Endothelial cell of umbilical vein (primary cell): ENCODE results near the gene MID1. TPM values are rescaled to one million over a fixed set of nuclear protein-coding genes. Genes with fewer than 3 reads are reported as not detected.
A peak's percentile ranks its signal among the peaks of the same experiment; 100 is the strongest.

Source experiments
- BruUV-seq: library from RNA; stranded (reverse); fragments of 400-500 nt; replicated peaks from 2 replicates; lab custom pipeline; 2021; lab: Mats Ljungman, UMichigan
- CTCF ChIA-PET: fragments of 300-600, 350-600 bp; sonication (Branson Sonifier 250); formaldehyde crosslinking; loops from one replicate; lab custom pipeline; 2021; ENCODE audit warnings: antibody characterized with exemption, inconsistent platforms; lab: Charles Lee
- POLR2A ChIA-PET: fragments of 300-600, 350-600 bp; sonication (Branson Sonifier 250); formaldehyde crosslinking; loops from one replicate; lab custom pipeline; 2021; ENCODE audit warnings: antibody characterized with exemption, inconsistent platforms; lab: Charles Lee
- DNase-seq: peaks from one replicate; pipeline ENCODE4 v3.0.0-alpha.2; 2011; ENCODE audit warnings: low read depth, low spot score
- FAIRE-seq: peaks from 2 replicates; lab custom pipeline; 2011; peaks lifted over from hg19 to GRCh38; lab: Jason Lieb, UNC
- H2AFZ ChIP-seq: 2 replicates; pipeline ENCODE4 v1.6.0; 2012; ENCODE audit warnings: low read depth, low read length, control low read depth, inconsistent platforms
- H3K27ac ChIP-seq: 2 replicates; pipeline ENCODE4 v1.5.1; 2011; ENCODE audit warnings: low read depth, mild to moderate bottlenecking, control low read depth, low read length, moderate library complexity; ENCODE audit not compliant: insufficient read depth
- H3K27me3 ChIP-seq, 2 experiments: 2 replicates each; pipeline versions ENCODE4 v1.6.0 to v1.6.1; 2011; ENCODE audit warnings: low read length in 2 of 2, mixed read lengths in 1 of 2; ENCODE audit not compliant: control insufficient read depth in 2 of 2, insufficient read depth in 2 of 2
- H3K36me3 ChIP-seq, 2 experiments: 2 replicates in 1 of 2; 3 replicates in 1 of 2; pipeline ENCODE4 v1.5.1; 2011; ENCODE audit warnings: low read length in 2 of 2, mild to moderate bottlenecking in 1 of 2, moderate library complexity in 1 of 2; ENCODE audit not compliant: control insufficient read depth in 2 of 2, insufficient read depth in 2 of 2; ENCODE audit errors: extremely low read depth in 1 of 2
- H3K4me1 ChIP-seq: 3 replicates; pipeline ENCODE4 v1.5.1; 2011; ENCODE audit warnings: mild to moderate bottlenecking, low read length; ENCODE audit not compliant: control insufficient read depth, insufficient read depth; ENCODE audit errors: extremely low read depth
- H3K4me2 ChIP-seq: 2 replicates; pipeline ENCODE4 v1.6.1; 2011; ENCODE audit warnings: low read length, control low read depth, mixed read lengths; ENCODE audit not compliant: insufficient read depth
- H3K4me3 ChIP-seq, 3 experiments: fragments of 200-600 bp in 1 of 3; sonication (generic), shearing (Covaris generic) in 1 of 3; replicated peaks in 1 of 3; 2 replicates each; pipeline ENCODE4 v1.5.1; 2011 to 2016; ENCODE audit warnings: control low read depth in 3 of 3, low read length in 3 of 3, mild to moderate bottlenecking in 2 of 3, inconsistent platforms in 1 of 3, low read depth in 1 of 3, moderate library complexity in 1 of 3; ENCODE audit not compliant: insufficient read depth in 1 of 3
- H3K79me2 ChIP-seq: 2 replicates; pipeline ENCODE4 v1.6.0; 2012; ENCODE audit warnings: low read length, inconsistent platforms; ENCODE audit not compliant: control insufficient read depth, insufficient read depth
- H3K9ac ChIP-seq: replicated peaks from 2 replicates; pipeline ENCODE3; 2011; ENCODE audit warnings: low read length, control low read depth; ENCODE audit not compliant: insufficient read depth; ENCODE audit errors: extremely low read depth
- H3K9me1 ChIP-seq: replicated peaks from 3 replicates; pipeline ENCODE4 v1.6.0; 2011; ENCODE audit warnings: mild to moderate bottlenecking, low read length; ENCODE audit not compliant: control insufficient read depth, insufficient read depth; ENCODE audit errors: extremely low read depth
- H3K9me3 ChIP-seq: replicated peaks from 2 replicates; pipeline ENCODE4 v1.5.1; 2012; ENCODE audit warnings: low read length, inconsistent platforms; ENCODE audit not compliant: control insufficient read depth, insufficient read depth
- H4K20me1 ChIP-seq: replicated peaks from 2 replicates; pipeline ENCODE3; 2011; ENCODE audit warnings: mild to moderate bottlenecking, low read length; ENCODE audit not compliant: control insufficient read depth, insufficient read depth; ENCODE audit errors: extremely low read depth
- FOS ChIP-seq: IDR thresholded peaks from 2 replicates; pipeline ENCODE4 v1.6.1; 2011; ENCODE audit warnings: mild to moderate bottlenecking, low read length, moderate library complexity, borderline replicate concordance; ENCODE audit not compliant: insufficient read depth
- GATA2 ChIP-seq: IDR thresholded peaks from 2 replicates; pipeline ENCODE4 v1.7.0; 2011; ENCODE audit warnings: low read depth, mild to moderate bottlenecking, moderate library complexity, mixed read lengths, low read length; ENCODE audit not compliant: insufficient read length, insufficient read depth
- JUN ChIP-seq: IDR thresholded peaks from 2 replicates; pipeline ENCODE4 v1.6.1; 2011; ENCODE audit warnings: borderline replicate concordance, low read depth; ENCODE audit not compliant: insufficient read length, insufficient read depth
- MAX ChIP-seq: IDR thresholded peaks from 2 replicates; pipeline ENCODE4 v1.6.1; 2011; ENCODE audit not compliant: insufficient read depth, insufficient read length
- POLR2AphosphoS5 ChIP-seq: IDR thresholded peaks from 2 replicates; pipeline ENCODE4 v1.6.1; 2012; ENCODE audit warnings: low read depth, mild to moderate bottlenecking, control low read depth, low read length, moderate library complexity; ENCODE audit not compliant: insufficient read depth
- dilution Hi-C: fragments of 300-500 bp; cut with MboI; formaldehyde crosslinking; loops from one replicate; pipeline ENCODE4 v1.15.0; 2019; ENCODE audit warnings: low sequenced_read_pairs; ENCODE audit not compliant: extremely low pct_ligation_motif_present
- intact Hi-C: fragments of 100-400 bp; cut with micrococcal nuclease; formaldehyde crosslinking; loops from one replicate; pipeline ENCODE4 v1.10.0; 2022
- polyA plus RNA-seq, 4 experiments: library from polyadenylated mRNA; depleted of rRNA in 3 of 4; stranded (reverse) in 3 of 4; unstranded in 1 of 4; fragments of >200 nt; gene quantifications; 2 replicates each; pipeline versions ENCODE4 v1.2.1 to v1.2.3, GENCODE V29; 2011 to 2012; ENCODE audit warnings: missing spikeins in 1 of 4
- total RNA-seq: library from RNA; stranded (reverse); gene quantifications from 2 replicates; pipeline ENCODE4 v1.2.3, GENCODE V29; 2021
- TF ChIP-seq, protein P1 (sequence below), 2 donors: IDR thresholded peaks; 1 replicate in 1 of 2; 2 replicates in 1 of 2; pipeline ENCODE4 v1.5.1; 2011; ENCODE audit warnings: low read length in 2 of 2, mild to moderate bottlenecking in 2 of 2, moderate library complexity in 2 of 2, control low read depth in 1 of 2, inconsistent platforms in 1 of 2, low read depth in 1 of 2; ENCODE audit not compliant: insufficient read depth in 1 of 2; ENCODE audit errors: extremely low read depth in 1 of 2

MID1 gene
- total and polyA plus RNA-seq, 2 donors (not counting 3 experiments of a cell fraction or from before 2014, with no cell fraction given): 21.3 to 29.8 TPM

DNA sequence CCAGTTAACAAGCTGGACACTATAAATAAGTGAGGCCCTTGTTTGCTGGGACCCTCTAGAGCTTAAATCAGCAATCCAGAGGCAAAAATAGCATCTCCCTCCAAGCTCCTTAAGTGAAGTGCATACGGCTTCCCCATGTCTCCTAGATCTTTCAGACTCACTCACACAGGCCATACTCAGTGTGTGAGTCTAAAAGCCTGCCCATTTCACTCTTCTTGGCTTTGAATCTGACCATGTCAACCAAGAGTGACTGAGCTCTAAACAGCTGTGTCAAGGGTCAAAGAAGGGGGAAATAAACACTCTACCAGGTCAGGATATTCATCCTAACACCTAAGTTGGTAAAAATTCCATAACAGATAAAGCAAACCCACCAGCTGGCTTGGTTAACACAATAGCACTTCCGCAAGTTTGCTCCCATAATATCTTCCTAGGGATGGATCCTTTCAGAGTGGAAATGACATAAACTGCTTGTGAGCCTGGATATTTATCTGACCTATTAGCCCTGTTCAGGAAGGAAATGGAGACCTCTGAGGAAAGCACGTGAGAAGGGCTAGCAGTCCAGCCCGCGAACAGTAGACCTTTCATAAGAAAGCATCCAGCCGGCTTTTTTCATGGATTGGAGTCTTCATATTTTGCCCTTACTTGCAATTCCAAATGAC, 65.6 kb downstream of the MID1 start:
- peak overlapping the region; percentile 13 for H3K9ac ChIP-seq
- no peaks in the 10 kb centered on the region for H3K36me3 ChIP-seq
- BruUV-seq: TSS peak; percentile 53
- H3K79me2 ChIP-seq: peaks cover 11% of the 10 kb centered on the region
- intact Hi-C loops (loop anchor here (1.0 to 5.0 kb wide), 4 partner anchors 23 to 72 kb away; no protein-coding TSS in a partner anchor), dilution Hi-C loops (no loop called here)
- H4K20me1 ChIP-seq: no peaks in the 10 kb centered on the region
- DNase-seq (peak; percentile 86), FAIRE-seq (peak; percentile 97)
- H3K9me3 ChIP-seq: no peaks in the 10 kb centered on the region
- H3K4me3 ChIP-seq: peak overlapping the region in 1 of 3 experiments; percentile 9
- peak; percentile 51 for TF ChIP-seq POLR2AphosphoS5
- peak; percentile 18 for TF ChIP-seq FOS
- TF ChIP-seq, protein P1, sequence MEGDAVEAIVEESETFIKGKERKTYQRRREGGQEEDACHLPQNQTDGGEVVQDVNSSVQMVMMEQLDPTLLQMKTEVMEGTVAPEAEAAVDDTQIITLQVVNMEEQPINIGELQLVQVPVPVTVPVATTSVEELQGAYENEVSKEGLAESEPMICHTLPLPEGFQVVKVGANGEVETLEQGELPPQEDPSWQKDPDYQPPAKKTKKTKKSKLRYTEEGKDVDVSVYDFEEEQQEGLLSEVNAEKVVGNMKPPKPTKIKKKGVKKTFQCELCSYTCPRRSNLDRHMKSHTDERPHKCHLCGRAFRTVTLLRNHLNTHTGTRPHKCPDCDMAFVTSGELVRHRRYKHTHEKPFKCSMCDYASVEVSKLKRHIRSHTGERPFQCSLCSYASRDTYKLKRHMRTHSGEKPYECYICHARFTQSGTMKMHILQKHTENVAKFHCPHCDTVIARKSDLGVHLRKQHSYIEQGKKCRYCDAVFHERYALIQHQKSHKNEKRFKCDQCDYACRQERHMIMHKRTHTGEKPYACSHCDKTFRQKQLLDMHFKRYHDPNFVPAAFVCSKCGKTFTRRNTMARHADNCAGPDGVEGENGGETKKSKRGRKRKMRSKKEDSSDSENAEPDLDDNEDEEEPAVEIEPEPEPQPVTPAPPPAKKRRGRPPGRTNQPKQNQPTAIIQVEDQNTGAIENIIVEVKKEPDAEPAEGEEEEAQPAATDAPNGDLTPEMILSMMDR (IDR thresholded peaks at IDR 0.05; ENCODE audit: extremely low read depth in 1 of 2, insufficient read depth in 1 of 2, low read depth in 1 of 2, low read length in 2 of 2): no peak
- peak; percentile 15 for TF ChIP-seq MAX
- TF ChIP-seq GATA2: peak; percentile 65
- TF ChIP-seq JUN: peak; percentile 6
- H3K4me1 ChIP-seq: peaks cover 18% of the 10 kb centered on the region
- ChIA-PET CTCF (interaction anchor here (0.8 to 3.0 kb wide), 6 partner anchors 25 to 68 kb away, joined by 3 to 13 read pairs (median 4); no protein-coding TSS in a partner anchor), POLR2A (no interaction called here)
- peak overlapping the region; percentile 75 for H3K27ac ChIP-seq
- H2AFZ ChIP-seq: no peak overlapping the region
- no peaks in the 10 kb centered on the region for H3K9me1 ChIP-seq
- H3K4me2 ChIP-seq: peak overlapping the region; percentile 67
- no peaks in the 10 kb centered on the region for H3K27me3 ChIP-seq
